Measurements from ENCODE around the gene GRIK5.

Gene GRIK5

DNA sequence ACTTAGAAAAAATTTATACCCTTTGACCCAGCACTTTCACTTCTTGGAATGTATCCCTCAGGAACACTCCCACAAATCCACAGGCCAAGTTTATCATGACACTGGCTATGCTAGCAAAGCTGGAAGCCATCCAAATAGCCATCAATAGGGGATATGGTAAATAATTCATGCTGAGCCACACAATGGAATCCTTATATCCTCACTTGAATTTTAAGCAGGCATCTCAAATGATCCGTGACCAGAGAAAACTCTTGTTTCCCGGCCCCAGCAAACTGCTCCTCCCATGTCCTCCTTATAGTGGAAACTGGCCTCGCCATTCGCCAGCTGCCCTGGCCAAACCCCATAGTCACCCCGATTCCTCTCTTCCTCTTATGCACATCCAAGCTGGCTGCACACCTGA is 37.6 kb downstream of the GRIK5 start (continued):
- TF ChIP-seq, protein P1, sequence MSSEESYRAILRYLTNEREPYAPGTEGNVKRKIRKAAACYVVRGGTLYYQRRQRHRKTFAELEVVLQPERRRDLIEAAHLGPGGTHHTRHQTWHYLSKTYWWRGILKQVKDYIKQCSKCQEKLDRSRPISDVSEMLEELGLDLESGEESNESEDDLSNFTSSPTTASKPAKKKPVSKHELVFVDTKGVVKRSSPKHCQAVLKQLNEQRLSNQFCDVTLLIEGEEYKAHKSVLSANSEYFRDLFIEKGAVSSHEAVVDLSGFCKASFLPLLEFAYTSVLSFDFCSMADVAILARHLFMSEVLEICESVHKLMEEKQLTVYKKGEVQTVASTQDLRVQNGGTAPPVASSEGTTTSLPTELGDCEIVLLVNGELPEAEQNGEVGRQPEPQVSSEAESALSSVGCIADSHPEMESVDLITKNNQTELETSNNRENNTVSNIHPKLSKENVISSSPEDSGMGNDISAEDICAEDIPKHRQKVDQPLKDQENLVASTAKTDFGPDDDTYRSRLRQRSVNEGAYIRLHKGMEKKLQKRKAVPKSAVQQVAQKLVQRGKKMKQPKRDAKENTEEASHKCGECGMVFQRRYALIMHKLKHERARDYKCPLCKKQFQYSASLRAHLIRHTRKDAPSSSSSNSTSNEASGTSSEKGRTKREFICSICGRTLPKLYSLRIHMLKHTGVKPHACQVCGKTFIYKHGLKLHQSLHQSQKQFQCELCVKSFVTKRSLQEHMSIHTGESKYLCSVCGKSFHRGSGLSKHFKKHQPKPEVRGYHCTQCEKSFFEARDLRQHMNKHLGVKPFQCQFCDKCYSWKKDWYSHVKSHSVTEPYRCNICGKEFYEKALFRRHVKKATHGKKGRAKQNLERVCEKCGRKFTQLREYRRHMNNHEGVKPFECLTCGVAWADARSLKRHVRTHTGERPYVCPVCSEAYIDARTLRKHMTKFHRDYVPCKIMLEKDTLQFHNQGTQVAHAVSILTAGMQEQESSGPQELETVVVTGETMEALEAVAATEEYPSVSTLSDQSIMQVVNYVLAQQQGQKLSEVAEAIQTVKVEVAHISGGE (tag by site-specific recombination; conservative IDR thresholded peaks at IDR 0.05; ENCODE audit: low read depth) = no peak
- TF ChIP-seq, protein P2, sequence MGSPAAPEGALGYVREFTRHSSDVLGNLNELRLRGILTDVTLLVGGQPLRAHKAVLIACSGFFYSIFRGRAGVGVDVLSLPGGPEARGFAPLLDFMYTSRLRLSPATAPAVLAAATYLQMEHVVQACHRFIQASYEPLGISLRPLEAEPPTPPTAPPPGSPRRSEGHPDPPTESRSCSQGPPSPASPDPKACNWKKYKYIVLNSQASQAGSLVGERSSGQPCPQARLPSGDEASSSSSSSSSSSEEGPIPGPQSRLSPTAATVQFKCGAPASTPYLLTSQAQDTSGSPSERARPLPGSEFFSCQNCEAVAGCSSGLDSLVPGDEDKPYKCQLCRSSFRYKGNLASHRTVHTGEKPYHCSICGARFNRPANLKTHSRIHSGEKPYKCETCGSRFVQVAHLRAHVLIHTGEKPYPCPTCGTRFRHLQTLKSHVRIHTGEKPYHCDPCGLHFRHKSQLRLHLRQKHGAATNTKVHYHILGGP (tag by site-specific recombination; IDR thresholded peaks at IDR 0.05) = peak; percentile 58
- TF ChIP-seq ZIC2 (tag by site-specific recombination; IDR thresholded peaks at IDR 0.05) (peak; percentile 97), OSR2 (tag by site-specific recombination; IDR thresholded peaks at IDR 0.05) (peak; percentile 98), ZNF174 (tag by site-specific recombination; IDR thresholded peaks at IDR 0.05) (no peak), YY2 (tag by site-specific recombination; IDR thresholded peaks at IDR 0.05) (peak; percentile 70; the same call in 1 of the 2 replicates), ZNF239 (tag by site-specific recombination; IDR thresholded peaks at IDR 0.05) (no peak), ZNF302 (tag by site-specific recombination; IDR thresholded peaks at IDR 0.05; ENCODE audit: low read depth) (no peak), ZNF366 (tag by site-specific recombination; conservative IDR thresholded peaks at IDR 0.05) (peak; percentile 92), ZBTB48 (tag by site-specific recombination; IDR thresholded peaks at IDR 0.05) (peak; percentile 52; the same call in 1 of the 2 replicates), ZBTB7A (tag by site-specific recombination; IDR thresholded peaks at IDR 0.05; ENCODE audit: low read depth) (no peak), SP7 (tag by site-specific recombination; IDR thresholded peaks at IDR 0.05) (peak; percentile 99), SETDB1 (IDR thresholded peaks at IDR 0.05; ENCODE audit: insufficient read length, low read length) (no peak), YY1 (tag by site-specific recombination; IDR thresholded peaks at IDR 0.05) (0 out of 2 replicates have a peak, but pooled peaks have one; percentile 31), ZSCAN23 (tag by site-specific recombination; IDR thresholded peaks at IDR 0.05) (peak; percentile 88; the same call in 1 of the 2 replicates)
- TF ChIP-seq, protein P3, sequence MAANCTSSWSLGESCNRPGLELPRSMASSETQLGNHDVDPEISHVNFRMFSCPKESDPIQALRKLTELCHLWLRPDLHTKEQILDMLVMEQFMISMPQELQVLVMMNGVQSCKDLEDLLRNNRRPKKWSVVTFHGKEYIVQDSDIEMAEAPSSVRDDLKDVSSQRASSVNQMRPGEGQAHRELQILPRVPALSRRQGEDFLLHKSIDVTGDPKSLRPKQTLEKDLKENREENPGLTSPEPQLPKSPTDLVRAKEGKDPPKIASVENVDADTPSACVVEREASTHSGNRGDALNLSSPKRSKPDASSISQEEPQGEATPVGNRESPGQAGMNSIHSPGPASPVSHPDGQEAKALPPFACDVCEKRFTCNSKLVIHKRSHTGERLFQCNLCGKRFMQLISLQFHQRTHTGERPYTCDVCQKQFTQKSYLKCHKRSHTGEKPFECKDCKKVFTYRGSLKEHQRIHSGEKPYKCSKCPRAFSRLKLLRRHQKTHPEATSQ (tag by site-specific recombination; IDR thresholded peaks at IDR 0.05) = no peak; the same call in 1 of the 2 replicates
- TF ChIP-seq, protein P4, sequence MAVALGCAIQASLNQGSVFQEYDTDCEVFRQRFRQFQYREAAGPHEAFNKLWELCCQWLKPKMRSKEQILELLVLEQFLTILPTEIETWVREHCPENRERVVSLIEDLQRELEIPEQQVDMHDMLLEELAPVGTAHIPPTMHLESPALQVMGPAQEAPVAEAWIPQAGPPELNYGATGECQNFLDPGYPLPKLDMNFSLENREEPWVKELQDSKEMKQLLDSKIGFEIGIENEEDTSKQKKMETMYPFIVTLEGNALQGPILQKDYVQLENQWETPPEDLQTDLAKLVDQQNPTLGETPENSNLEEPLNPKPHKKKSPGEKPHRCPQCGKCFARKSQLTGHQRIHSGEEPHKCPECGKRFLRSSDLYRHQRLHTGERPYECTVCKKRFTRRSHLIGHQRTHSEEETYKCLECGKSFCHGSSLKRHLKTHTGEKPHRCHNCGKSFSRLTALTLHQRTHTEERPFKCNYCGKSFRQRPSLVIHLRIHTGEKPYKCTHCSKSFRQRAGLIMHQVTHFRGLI (tag by site-specific recombination; IDR thresholded peaks at IDR 0.05) = peak; percentile 47; the same call in 1 of the 2 replicates
- TF ChIP-seq, protein P5, sequence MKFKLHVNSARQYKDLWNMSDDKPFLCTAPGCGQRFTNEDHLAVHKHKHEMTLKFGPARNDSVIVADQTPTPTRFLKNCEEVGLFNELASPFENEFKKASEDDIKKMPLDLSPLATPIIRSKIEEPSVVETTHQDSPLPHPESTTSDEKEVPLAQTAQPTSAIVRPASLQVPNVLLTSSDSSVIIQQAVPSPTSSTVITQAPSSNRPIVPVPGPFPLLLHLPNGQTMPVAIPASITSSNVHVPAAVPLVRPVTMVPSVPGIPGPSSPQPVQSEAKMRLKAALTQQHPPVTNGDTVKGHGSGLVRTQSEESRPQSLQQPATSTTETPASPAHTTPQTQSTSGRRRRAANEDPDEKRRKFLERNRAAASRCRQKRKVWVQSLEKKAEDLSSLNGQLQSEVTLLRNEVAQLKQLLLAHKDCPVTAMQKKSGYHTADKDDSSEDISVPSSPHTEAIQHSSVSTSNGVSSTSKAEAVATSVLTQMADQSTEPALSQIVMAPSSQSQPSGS (tag by site-specific recombination; IDR thresholded peaks at IDR 0.05; ENCODE audit: low read depth) = no peak
- TF ChIP-seq, protein P6, sequence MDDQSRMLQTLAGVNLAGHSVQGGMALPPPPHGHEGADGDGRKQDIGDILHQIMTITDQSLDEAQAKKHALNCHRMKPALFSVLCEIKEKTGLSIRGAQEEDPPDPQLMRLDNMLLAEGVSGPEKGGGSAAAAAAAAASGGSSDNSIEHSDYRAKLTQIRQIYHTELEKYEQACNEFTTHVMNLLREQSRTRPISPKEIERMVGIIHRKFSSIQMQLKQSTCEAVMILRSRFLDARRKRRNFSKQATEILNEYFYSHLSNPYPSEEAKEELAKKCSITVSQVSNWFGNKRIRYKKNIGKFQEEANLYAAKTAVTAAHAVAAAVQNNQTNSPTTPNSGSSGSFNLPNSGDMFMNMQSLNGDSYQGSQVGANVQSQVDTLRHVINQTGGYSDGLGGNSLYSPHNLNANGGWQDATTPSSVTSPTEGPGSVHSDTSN (CRISPR knock-in tag; IDR thresholded peaks at IDR 0.05) = no peak
- TF ChIP-seq, protein P7, sequence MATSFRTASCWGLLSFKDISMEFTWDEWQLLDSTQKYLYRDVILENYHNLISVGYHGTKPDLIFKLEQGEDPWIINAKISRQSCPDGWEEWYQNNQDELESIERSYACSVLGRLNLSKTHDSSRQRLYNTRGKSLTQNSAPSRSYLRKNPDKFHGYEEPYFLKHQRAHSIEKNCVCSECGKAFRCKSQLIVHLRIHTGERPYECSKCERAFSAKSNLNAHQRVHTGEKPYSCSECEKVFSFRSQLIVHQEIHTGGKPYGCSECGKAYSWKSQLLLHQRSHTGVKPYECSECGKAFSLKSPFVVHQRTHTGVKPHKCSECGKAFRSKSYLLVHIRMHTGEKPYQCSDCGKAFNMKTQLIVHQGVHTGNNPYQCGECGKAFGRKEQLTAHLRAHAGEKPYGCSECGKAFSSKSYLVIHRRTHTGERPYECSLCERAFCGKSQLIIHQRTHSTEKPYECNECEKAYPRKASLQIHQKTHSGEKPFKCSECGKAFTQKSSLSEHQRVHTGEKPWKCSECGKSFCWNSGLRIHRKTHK (tag by site-specific recombination; IDR thresholded peaks at IDR 0.05) = no peak
- TF ChIP-seq, protein P8, sequence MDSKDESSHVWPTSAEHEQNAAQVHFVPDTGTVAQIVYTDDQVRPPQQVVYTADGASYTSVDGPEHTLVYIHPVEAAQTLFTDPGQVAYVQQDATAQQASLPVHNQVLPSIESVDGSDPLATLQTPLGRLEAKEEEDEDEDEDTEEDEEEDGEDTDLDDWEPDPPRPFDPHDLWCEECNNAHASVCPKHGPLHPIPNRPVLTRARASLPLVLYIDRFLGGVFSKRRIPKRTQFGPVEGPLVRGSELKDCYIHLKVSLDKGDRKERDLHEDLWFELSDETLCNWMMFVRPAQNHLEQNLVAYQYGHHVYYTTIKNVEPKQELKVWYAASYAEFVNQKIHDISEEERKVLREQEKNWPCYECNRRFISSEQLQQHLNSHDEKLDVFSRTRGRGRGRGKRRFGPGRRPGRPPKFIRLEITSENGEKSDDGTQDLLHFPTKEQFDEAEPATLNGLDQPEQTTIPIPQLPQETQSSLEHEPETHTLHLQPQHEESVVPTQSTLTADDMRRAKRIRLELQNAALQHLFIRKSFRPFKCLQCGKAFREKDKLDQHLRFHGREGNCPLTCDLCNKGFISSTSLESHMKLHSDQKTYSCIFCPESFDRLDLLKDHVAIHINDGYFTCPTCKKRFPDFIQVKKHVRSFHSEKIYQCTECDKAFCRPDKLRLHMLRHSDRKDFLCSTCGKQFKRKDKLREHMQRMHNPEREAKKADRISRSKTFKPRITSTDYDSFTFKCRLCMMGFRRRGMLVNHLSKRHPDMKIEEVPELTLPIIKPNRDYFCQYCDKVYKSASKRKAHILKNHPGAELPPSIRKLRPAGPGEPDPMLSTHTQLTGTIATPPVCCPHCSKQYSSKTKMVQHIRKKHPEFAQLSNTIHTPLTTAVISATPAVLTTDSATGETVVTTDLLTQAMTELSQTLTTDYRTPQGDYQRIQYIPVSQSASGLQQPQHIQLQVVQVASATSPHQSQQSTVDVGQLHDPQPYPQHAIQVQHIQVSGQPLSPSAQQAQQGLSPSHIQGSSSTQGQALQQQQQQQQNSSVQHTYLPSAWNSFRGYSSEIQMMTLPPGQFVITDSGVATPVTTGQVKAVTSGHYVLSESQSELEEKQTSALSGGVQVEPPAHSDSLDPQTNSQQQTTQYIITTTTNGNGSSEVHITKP (tag by site-specific recombination; IDR thresholded peaks at IDR 0.05) = peak; percentile 70
- TF ChIP-seq, protein P9, sequence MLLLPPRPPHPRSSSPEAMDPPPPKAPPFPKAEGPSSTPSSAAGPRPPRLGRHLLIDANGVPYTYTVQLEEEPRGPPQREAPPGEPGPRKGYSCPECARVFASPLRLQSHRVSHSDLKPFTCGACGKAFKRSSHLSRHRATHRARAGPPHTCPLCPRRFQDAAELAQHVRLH (tag by site-specific recombination; IDR thresholded peaks at IDR 0.05) = peak; percentile 85
